Ramos (cell line): ENCODE data around the gene DPP3.
"Not testable (repeated sequence)": the region's sequence is repeated elsewhere in the genome, so short reads cannot be mapped to it uniquely, and the experiment has no call there.

Source experiments
- in situ Hi-C: fragments of 300-500 bp; cut with MboI; formaldehyde crosslinking; loops from one replicate; pipeline ENCODE4 v1.14.3; 2022; ENCODE audit warnings: low sequenced_read_pairs; ENCODE audit not compliant: unreplicated experiment

DPP3 gene

DNA sequence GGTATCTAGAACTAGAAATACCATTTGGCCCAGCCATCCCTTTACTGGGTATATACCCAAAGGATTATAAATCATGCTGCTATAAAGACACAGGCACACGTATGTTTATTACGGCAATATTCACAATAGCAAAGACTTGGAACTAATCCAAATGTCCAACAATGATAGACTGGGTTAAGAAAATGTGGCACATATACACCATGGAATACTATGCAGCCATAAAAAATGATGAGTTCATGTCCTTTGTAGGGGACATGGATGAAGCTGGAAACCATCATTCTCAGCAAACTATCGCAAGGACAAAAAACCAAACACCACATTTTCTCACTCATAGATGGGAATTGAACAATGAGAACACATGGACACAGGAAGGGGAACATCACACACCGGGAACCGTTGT lies 16.1 kb upstream of the DPP3 start:
- in situ Hi-C loops, result not testable (repeated sequence)

DNA sequence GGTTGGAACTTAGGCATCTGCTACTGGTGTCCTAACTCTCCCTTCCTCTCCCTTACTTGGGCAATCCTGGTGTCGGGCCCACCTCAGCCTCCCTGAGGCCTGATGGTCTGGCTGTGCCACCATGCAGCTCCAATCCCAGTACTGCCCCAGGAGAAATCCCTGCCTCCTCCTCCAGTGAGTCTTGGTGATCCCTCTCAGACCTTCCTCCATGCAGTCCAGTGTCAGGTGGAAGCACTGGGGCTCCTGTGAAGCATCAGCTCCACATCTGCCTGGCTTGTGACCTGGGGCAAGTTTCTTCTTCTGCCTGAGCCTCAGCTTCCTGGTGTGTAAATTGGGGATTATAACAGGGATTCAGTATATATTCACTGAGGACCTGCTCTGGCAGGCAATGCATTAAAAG lies 15.3 kb upstream of the DPP3 start:
- in situ Hi-C loops, result no loop called here

DNA sequence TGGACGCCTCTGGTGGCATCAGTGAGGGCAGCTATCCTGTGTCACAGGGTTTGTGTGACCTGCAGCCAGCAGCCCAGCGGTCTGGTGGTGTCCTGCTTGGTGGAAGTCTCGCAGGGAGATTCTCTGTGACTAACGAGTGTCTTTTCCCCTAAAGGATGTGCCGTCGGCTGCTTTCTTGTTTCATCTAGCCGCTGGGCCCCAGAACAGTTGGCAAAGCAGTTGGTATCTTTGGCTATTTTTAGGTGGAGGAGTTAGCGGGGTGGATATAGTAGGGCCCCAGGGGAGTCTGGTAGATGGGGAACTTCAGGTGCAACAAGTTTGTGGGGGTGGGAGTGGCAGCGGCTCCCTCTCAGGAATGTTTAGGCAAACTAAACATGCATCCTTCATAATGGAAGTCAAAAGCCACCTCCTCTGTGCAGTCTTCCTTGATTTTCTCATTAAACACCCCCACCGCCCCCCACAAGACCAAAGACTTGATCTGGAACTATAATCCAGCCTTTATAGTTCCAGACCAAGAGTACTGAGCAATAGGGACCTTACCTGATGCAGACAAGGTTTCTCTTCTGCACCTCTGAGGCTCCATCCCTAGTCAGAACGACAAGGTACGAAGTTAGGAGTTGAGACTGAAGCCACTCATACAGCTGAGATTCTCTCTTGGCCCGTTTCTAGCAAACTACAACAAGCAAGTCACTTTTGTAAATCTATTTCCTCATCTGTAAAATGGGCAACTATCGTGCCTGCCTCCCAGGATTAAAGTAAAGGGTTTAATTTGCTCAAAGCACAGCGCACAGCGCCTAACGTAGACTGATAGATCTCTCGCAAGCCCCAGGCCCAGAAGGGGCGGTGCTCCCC lies 14.6 kb upstream of the DPP3 start:
- in situ Hi-C loops, result no loop called here

DNA sequence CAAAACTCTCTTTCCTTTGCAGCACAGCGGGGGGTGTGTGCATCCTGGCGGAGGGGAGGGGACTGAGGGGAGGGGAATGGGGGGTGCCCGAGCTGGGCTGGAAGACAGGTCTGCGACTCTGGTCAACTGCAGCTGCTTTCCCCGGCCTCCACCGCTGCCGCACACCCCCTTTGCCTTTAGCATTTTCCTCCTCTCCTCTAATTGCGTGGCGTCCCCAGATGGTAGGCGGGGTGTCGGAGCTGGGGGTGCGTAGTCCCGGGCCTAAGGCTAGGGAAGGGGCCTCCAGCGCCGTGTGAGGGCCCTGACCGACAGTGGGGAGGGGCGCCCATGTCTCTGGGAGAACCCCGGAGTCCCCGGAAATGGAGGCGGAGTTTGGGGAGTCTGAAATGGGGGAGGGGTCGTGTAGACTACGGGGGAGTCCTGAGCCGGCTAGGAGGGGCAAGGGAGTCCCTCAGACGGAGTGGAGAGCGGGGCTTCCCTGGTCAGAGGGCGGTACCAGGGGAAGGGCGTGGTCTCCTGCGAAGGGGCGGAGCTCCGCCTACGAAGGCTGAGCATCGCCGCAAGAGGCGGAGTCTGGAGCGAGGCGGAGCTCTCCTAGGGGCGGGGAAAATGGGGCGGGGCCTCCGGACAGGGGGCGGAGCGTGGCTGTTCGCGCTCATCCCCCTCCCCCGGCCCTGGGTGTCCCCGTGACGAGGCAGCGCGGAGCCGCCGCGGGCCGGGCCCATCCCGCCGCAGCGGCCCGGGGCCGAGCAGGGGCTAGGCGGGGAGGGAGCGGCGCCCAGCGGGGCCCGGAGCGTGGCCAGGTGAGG lies 13.8 kb upstream of the DPP3 start, which contains the start of gene PELI3:
Gene PELI3 (plus strand): TSS at position 681 of the 809 bp plus-strand sequence. CDS start 1,224 bp downstream, outside the sequence.
- in situ Hi-C loops, result no loop called here

DNA sequence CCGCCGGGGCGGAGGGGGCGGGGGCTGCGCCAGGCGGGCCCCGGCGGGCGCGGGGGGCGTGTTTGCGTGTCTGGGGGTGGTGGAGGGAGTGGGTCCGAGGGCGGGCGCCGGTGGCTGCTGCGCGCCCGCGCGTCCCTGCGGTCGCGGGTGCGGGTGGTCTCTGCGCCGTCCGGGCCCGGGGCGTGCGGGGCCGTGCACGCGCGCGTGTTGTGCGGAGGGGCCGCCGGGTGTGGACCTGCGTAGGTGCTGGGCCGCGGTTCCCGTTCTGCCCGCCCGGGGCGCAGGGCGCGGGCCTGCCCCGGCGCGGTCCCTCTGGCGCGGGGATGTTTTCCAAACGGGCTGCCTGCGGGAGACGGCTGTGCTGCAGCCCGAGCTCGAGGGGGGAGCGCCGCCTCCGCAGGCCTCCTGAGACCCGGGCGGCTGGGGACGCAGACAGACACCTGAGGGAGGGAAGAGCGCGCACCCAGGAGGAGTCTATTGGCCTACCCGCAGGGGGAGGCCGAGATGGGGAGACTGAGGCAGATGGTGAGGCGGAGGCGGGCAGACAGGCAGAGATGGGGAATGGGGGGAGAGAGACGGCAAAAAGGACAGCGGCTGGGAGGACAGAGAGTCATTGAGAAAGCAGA lies 13.1 kb upstream of the DPP3 start:
- in situ Hi-C loops, result no loop called here

DNA sequence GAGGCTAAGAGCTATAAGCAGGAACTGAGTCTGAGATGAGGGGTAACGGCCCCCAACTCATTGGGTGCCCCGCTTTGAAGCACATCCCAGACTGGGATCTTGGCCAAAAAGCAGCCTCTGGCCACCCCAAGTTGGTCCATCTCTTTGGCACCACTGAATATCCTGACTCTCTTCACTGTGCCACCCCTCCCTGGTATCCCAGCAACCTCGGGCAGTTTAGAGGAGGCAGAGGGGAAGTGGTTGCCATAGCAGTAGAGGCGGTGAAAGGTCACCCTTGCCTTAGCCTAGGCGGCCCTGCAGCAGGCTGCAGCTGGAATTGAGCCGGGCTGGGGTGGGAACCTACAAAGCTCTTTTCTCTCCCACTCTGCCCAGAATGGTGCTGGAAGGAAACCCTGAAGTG lies 12.5 kb upstream of the DPP3 start:
- in situ Hi-C loops, result no loop called here

DNA sequence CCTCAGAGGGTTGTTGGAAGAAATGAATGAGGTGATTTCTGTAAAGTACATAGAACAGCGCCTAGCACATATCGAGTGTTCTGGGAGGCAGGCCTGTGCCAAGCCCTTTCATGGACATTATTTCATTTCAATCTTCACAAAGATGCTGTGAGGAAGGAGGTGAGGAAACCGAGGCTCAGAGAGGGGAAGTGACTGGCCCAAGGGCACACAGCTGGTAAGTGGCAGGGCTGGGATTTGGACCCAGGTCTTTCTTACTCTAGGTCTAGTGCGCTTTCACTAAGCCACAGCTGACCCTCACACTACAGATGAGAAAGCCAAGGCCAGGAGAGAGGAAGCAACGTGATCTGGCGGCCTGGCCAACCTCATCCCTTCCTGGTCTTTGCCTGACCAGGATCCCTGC lies 11.5 kb upstream of the DPP3 start:
- in situ Hi-C loops, result no loop called here

DNA sequence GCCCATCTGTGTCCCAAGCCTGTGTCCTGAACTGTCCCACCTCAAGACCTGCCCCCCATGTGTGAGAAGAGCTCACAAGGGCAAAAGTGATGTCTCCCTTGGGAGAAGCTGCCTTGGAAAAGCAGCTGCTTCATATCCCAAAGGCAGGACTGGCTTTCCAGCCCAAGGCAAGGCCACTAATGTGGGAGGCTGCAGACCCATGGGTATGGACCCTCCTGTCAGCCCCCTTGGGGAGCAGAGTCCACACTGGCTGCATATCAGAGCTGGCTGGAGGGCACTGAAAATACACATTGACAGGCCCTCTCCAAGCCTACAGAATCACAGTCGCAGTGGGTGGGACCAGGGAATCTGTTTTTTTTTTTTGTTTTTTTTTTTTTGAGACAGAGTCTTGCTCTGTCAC lies 10.8 kb upstream of the DPP3 start:
- in situ Hi-C loops, result no loop called here

DNA sequence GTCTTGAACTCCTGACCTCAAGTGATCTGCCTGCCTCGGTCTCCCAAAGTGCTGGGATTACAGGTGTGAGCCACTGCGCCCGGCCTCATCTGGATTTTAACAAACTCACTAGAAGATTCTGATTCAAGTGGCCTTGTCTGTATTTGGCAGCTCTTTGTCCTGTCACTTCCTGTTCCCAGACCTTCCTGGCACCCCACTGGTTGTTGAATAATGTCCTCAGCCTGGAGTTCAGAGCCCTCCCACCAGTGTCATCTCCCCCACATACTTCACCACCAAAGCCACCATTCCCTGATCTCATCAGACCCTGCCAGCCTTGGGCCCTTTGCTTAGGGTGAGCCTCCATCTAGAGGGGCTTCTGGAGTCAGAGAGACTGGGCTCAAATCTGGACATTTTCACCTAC lies 10.2 kb upstream of the DPP3 start:
- in situ Hi-C loops, result no loop called here

DNA sequence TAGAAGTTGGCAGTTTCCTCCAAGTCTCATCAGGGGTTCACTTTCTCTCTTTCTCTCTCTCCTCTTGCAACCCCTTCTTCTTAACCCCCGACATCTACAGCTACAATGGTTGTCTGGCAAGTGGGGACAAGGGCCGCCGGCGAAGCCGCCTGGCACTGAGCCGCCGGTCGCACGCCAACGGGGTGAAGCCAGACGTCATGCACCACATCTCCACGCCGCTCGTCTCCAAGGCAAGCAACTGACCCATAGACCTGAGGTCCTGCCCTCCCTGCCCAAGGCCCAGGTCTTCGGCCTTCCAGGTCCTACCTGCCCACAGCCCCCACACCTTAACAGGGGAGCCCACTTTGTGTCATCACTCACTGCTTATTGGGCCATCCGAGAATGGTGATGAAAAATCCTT lies 9.1 kb upstream of the DPP3 start:
- in situ Hi-C loops, result no loop called here

DNA sequence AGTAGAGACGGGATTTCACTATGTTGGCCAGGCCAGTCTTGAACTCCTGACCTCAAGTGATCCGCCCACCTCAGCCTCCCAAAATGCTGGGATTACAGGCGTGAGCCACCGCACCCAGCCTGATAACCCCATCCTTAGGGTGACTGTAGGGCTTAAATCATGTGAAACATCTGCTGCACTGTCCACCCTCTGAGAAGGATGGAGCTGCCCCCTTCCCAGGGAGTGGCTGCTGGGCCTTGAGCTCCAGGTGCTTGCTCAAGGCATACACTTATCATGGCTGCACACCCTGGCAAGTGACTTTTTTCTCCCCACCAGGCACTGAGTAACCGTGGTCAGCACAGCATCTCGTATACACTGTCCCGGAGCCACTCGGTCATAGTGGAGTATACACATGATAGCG lies 8.2 kb upstream of the DPP3 start:
- in situ Hi-C loops, result no loop called here

DNA sequence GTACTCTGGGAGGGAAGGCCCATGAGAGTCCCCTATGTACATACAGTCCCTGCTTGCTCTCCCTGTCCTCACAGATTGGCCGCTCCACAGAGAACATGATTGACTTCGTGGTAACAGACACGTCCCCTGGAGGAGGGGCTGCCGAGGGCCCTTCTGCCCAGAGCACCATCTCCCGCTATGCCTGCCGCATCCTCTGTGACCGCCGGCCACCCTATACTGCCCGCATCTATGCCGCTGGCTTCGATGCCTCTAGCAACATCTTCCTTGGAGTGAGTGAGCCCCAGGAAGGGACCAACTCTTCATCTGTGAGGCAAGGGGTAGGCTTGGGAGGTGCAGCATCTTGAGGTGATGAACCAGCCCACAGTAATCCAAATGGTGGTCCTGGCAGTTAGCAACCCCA lies 7.1 kb upstream of the DPP3 start:
- in situ Hi-C loops, result no loop called here

DNA sequence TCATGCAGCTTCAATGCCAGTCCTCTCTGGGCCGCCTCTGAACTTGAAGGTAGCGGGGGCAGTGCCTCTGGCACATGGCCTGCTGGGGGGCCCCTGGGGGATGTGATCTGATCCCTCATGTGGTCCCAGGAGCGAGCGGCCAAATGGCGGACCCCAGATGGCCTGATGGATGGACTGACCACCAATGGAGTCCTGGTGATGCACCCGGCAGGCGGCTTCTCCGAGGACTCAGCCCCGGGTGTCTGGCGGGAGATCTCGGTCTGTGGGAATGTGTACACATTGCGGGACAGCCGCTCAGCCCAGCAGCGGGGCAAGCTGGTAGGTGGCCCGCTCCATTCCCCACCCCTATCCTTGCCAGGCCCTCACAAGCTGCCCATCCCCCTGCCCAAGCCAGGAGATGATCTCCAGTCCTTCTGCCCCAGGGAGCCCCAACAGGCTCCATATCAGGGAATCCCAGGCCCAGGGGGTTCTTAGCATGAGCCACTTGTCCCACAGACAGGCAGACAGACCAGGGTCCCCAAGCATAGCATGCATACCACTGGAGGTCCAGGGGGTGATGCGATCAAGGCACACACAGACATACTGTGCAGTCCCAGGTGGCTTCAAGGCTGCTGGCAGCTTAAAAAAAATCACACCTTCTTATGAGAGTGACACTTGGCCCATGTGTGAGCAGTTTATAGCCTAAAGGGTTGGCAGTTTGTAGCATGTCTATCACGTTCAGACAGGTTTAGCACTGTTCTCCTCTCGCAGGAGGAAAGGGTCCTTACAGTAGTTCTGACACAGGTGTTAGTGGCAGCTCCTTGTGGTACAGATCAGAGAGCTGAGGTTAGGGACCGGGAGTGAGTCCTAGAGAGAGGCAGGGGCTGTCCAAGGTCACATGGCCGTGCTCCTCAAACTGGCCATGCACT lies 6.4 kb upstream of the DPP3 start:
- in situ Hi-C loops, result no loop called here

DNA sequence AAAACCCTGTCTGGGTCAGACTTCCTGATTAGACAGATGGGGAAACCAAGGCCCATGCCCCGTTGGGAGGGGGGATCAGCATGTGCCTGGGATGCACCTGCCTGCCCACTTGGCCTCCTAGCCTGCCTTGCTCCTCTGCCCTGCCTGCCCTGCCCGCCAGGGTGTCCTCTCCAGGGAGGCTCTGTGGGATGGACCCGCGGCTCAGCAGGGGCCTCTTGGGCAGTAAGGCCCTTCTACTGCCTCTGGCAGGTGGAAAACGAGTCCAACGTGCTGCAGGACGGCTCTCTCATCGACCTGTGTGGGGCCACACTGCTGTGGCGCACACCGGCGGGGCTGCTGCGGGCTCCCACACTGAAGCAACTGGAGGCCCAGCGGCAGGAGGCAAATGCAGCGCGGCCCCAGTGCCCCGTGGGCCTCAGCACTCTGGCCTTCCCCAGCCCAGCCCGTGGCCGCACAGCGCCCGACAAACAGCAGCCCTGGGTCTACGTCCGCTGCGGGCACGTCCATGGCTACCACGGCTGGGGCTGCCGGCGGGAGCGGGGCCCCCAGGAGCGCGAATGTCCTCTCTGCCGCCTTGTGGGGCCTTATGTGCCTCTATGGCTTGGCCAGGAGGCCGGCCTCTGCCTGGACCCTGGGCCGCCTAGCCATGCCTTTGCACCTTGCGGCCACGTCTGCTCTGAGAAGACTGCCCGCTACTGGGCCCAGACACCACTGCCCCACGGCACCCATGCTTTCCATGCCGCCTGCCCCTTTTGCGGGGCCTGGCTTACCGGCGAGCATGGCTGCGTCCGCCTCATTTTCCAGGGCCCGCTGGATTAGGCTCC lies 4.7 kb upstream of the DPP3 start:
- in situ Hi-C loops, result loop anchor here (5.0 kb wide), 1 partner anchor 68 kb away; no protein-coding TSS in a partner anchor

DNA sequence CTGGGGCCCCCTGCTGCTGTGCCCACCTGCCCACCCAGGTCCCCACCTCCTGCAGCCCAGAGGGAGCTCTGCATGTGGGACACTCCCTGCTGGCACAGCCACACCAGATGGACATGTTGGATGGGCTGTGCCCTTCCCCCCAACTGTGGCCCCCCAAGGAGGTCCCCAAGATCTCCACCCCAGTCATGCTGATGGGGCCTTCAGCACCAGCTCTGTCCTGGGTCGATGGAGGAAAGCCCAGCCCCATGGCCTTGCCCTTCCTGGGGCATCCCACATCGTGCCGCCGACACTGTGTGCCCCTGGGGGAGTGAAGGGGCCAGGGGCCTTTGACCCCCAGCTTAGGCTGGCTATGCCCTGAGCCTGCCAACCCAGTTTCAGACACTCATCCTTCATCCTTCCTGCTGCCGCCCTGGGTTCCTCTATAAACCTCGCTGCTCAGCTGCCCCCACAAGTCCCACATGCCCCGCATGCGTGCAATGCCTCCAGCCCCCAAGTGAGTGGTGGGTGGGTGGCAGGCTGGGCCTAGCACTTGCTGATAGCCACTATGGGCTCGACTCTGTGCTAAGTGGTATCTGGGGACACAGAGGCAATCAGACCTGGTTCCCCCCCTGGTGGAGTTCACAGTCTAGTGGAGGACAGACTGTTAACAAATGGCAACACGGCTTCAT lies 3.9 kb upstream of the DPP3 start:
- in situ Hi-C loops, result loop anchor here (5.0 kb wide), 1 partner anchor 69 kb away; no protein-coding TSS in a partner anchor

DNA sequence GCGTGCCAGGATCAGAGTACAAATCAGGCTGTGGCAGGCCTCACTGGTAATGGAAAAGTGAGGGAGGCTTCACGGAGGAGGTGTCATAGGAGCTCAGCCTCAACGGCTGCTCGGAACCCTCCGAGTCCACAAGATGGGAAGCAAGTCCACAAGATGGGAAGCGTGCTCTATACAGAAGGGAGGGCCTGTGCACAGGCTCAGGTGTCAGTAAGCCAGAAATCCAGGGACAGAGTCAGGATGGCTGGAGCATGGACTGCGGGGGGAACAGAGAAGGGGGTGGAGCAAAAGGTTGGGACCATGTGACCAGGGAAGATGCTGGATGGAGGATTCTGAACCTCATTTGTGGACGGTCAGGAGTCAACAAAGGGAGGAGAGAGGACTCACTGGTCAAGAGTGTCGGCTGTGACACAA lies 3.4 kb upstream of the DPP3 start:
- in situ Hi-C loops, result loop anchor here (5.0 kb wide), 1 partner anchor 70 kb away; no protein-coding TSS in a partner anchor

DNA sequence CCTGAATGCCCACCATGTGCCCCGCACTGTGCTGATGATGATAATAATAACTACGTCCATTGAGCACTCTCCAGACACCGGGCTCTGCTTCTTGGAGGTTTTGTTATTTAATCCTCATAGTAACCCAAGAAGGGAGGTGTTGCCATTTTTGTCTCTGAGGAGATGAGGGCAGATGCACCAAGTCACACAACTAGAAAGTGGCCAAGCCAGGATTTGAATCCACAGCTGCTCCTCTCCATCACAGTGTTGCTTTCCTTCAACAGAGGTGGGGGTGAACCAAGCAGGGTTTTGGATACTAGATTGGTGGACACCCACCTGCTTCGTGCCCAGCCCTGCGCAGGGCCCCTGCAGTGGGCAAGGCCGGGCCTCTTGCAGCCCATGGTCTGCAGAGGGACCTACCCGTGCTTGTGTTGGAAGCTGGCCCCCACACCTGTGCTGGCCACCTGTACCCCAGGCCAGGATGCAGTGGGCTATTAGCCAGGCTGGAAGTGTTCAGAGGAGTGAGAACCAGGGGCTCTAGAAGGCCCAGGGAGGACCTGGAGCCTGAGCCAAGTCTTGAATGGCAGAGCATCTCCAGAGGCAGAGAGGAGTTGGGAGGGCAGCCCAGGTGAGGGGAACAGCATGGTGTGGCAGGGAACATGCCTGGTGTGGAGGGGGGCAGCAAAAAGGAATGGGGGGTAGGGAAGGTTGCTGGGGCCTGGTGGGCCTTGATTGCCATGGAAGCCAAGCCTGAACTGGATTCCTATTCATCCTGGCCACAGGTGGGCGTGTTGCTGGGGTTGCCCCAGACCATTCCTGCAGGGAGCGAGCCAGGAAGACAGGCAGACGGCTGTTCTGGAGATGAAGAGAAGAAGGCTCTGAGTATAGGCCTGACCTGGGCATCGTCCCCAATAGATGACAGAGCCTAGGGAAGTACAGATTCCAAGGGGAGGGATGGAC lies 2.7 kb upstream of the DPP3 start:
- in situ Hi-C loops, result loop anchor here (5.0 kb wide), 1 partner anchor 70 kb away; no protein-coding TSS in a partner anchor
